Measurements from ENCODE around the gene SSC5D.

SSC5D gene

GRCh38 chr19:55489711-55490477 lies 1.7 kb downstream of the SSC5D start (continued):
- TF ChIP-seq ZNF830 (tag by site-specific recombination; IDR thresholded peaks at IDR 0.05; ENCODE audit: low read depth) = no peak
- no peak for TF ChIP-seq ZNF449 (tag by site-specific recombination; IDR thresholded peaks at IDR 0.05)
- TF ChIP-seq, protein P1, sequence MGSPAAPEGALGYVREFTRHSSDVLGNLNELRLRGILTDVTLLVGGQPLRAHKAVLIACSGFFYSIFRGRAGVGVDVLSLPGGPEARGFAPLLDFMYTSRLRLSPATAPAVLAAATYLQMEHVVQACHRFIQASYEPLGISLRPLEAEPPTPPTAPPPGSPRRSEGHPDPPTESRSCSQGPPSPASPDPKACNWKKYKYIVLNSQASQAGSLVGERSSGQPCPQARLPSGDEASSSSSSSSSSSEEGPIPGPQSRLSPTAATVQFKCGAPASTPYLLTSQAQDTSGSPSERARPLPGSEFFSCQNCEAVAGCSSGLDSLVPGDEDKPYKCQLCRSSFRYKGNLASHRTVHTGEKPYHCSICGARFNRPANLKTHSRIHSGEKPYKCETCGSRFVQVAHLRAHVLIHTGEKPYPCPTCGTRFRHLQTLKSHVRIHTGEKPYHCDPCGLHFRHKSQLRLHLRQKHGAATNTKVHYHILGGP (tag by site-specific recombination; IDR thresholded peaks at IDR 0.05) = no peak
- TF ChIP-seq ZNF645 (tag by site-specific recombination; IDR thresholded peaks at IDR 0.05) = no peak
- TF ChIP-seq ZNF658 (tag by site-specific recombination; IDR thresholded peaks at IDR 0.05) = no peak
- TF ChIP-seq ZSCAN18 (tag by site-specific recombination; IDR thresholded peaks at IDR 0.05) = no peak
- TF ChIP-seq ZNF624 (tag by site-specific recombination; IDR thresholded peaks at IDR 0.05) = no peak
- peak; percentile 62 for TF ChIP-seq GLIS1 (tag by site-specific recombination; IDR thresholded peaks at IDR 0.05)
- TF ChIP-seq, protein P2, sequence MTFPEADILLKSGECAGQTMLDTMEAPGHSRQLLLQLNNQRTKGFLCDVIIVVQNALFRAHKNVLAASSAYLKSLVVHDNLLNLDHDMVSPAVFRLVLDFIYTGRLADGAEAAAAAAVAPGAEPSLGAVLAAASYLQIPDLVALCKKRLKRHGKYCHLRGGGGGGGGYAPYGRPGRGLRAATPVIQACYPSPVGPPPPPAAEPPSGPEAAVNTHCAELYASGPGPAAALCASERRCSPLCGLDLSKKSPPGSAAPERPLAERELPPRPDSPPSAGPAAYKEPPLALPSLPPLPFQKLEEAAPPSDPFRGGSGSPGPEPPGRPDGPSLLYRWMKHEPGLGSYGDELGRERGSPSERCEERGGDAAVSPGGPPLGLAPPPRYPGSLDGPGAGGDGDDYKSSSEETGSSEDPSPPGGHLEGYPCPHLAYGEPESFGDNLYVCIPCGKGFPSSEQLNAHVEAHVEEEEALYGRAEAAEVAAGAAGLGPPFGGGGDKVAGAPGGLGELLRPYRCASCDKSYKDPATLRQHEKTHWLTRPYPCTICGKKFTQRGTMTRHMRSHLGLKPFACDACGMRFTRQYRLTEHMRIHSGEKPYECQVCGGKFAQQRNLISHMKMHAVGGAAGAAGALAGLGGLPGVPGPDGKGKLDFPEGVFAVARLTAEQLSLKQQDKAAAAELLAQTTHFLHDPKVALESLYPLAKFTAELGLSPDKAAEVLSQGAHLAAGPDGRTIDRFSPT (tag by site-specific recombination; IDR thresholded peaks at IDR 0.05) = peak; percentile 40; the same call in 1 of the 2 replicates
- TF ChIP-seq ZNF148 (tag by site-specific recombination; IDR thresholded peaks at IDR 0.05; ENCODE audit: borderline replicate concordance) = no peak
- no peak for TF ChIP-seq ZNF157 (tag by site-specific recombination; IDR thresholded peaks at IDR 0.05)
- TF ChIP-seq, protein P3, sequence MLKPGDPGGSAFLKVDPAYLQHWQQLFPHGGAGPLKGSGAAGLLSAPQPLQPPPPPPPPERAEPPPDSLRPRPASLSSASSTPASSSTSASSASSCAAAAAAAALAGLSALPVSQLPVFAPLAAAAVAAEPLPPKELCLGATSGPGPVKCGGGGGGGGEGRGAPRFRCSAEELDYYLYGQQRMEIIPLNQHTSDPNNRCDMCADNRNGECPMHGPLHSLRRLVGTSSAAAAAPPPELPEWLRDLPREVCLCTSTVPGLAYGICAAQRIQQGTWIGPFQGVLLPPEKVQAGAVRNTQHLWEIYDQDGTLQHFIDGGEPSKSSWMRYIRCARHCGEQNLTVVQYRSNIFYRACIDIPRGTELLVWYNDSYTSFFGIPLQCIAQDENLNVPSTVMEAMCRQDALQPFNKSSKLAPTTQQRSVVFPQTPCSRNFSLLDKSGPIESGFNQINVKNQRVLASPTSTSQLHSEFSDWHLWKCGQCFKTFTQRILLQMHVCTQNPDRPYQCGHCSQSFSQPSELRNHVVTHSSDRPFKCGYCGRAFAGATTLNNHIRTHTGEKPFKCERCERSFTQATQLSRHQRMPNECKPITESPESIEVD (tag by site-specific recombination; IDR thresholded peaks at IDR 0.05) = no peak
- no peak for TF ChIP-seq EGR2 (tag by site-specific recombination; IDR thresholded peaks at IDR 0.05; ENCODE audit: low read depth)
- peak; percentile 65 for TF ChIP-seq ZIC2 (tag by site-specific recombination; IDR thresholded peaks at IDR 0.05)
- no peak for TF ChIP-seq KLF10 (tag by site-specific recombination; IDR thresholded peaks at IDR 0.05)
- no peak for TF ChIP-seq ZNF26 (tag by site-specific recombination; IDR thresholded peaks at IDR 0.05)
- TF ChIP-seq HOXD13 (CRISPR knock-in tag; IDR thresholded peaks at IDR 0.05; ENCODE audit: borderline replicate concordance) = no peak
- no peak for TF ChIP-seq ZNF423 (tag by site-specific recombination; IDR thresholded peaks at IDR 0.05)
